GM04504 (cell line): Measurements from ENCODE around the gene CABP7.
A peak's percentile ranks its signal among the peaks of the same experiment; 100 is the strongest.

ENCODE experiments used
- DNase-seq: peaks from one replicate; pipeline ENCODE4 v3.0.0-alpha.2; 2012; ENCODE audit warnings: low read depth

The CABP7 gene

GRCh38 chr22:29773233-29773632 lies 53.4 kb downstream of the CABP7 start:
- DNase-seq: no peak

- DNase-seq: no peak
Measured at GRCh38 chr22:29780220-29780619, 60.4 kb downstream of the CABP7 start.

GRCh38 chr22:29780748-29781676 lies 61.2 kb downstream of the CABP7 start:
- DNase-seq: peak; percentile 64
